Transverse colon (tissue), 3 donors: ENCODE measurements around the gene CYTH3.

Source experiments
- CTCF ChIP-seq, 5 experiments: fragments of 200-600 bp in 3 of 5; fragments of 450-650 bp in 2 of 5; sonication (generic) in 3 of 5; IDR thresholded peaks; 1 replicate in 2 of 5; 2 replicates in 3 of 5; pipeline ENCODE4 v1.5.1; 2016 to 2017; ENCODE audit warnings: antibody characterized with exemption in 5 of 5, inconsistent platforms in 3 of 5, mild to moderate bottlenecking in 2 of 5, moderate library complexity in 1 of 5
- EP300 ChIP-seq: sonication (generic); formaldehyde crosslinking; IDR thresholded peaks from one replicate; pipeline ENCODE4 v1.6.1; 2017; ENCODE audit warnings: antibody characterized with exemption, low read depth
- POLR2A ChIP-seq: fragments of 450-650 bp; IDR thresholded peaks from one replicate; pipeline ENCODE4 v1.6.1; 2016; ENCODE audit warnings: antibody characterized with exemption, mild to moderate bottlenecking, moderate library complexity

GRCh38 chr7:6316226-6316625 lies 43.8 kb upstream of the CYTH3 start:
- TF ChIP-seq POLR2A (no peak), CTCF (IDR thresholded peaks at IDR 0.05) (no peak), EP300 (no peak)
